Mesothelial cell of epicardium (in vitro differentiated cells): Measurements from ENCODE around the gene SELENOI. TPM values are rescaled to one million over a fixed set of nuclear protein-coding genes. Genes with fewer than 3 reads are reported as not detected.
"Not testable (repeated sequence)": the region's sequence is repeated elsewhere in the genome, so short reads cannot be mapped to it uniquely, and the experiment has no call there.

Experiments used
- DNase-seq, 2 experiments: peaks; one replicate each; pipeline ENCODE4 v3.0.0; 2021; ENCODE audit warnings: low spot score in 2 of 2; ENCODE audit not compliant: unreplicated experiment in 2 of 2
- H3K27ac Mint-ChIP-seq: 2 replicates; pipeline ENCODE4 v1.8.0; 2021; ENCODE audit warnings: mixed read lengths
- H3K27me3 Mint-ChIP-seq: 2 replicates; pipeline ENCODE4 v1.8.0; 2021; ENCODE audit warnings: low read depth, mixed read lengths
- H3K36me3 Mint-ChIP-seq: 2 replicates; pipeline ENCODE4 v1.8.0; 2021; ENCODE audit warnings: mixed read lengths
- H3K4me1 Mint-ChIP-seq: 2 replicates; pipeline ENCODE4 v1.8.0; 2021; ENCODE audit warnings: mixed read lengths
- H3K4me3 Mint-ChIP-seq: 2 replicates; pipeline ENCODE4 v1.8.0; 2021; ENCODE audit warnings: mild to moderate bottlenecking, moderate library complexity, mixed read lengths
- H3K9me3 Mint-ChIP-seq: 2 replicates; pipeline ENCODE4 v1.8.0; 2021; ENCODE audit warnings: mixed read lengths
- CTCF ChIP-seq: fragments of 200-600 bp; sonication (generic); IDR thresholded peaks from one replicate; pipeline ENCODE4 v1.5.0; 2021; ENCODE audit warnings: antibody characterized with exemption; ENCODE audit not compliant: unreplicated experiment
- total RNA-seq: library from RNA; stranded (reverse); gene quantifications from 3 replicates; pipeline ENCODE4 v1.2.1, GENCODE V29; 2021

The SELENOI gene
- total RNA-seq, 1 donor from 2014 or later, result 32.0 TPM

- Mint-ChIP-seq H3K27me3 (no peaks in the 10 kb centered on the region), H3K4me3 (peak overlapping the region; percentile 93), H3K4me1 (peaks cover 25% of the 10 kb centered on the region), H3K9me3 (no peaks in the 10 kb centered on the region), H3K27ac (peak overlapping the region; percentile 99), H3K36me3 (no peaks in the 10 kb centered on the region)
- TF ChIP-seq CTCF, result no peak
- no peak for DNase-seq
Observed at GRCh38 chr2:26347286-26347865, 1.4 kb downstream of the SELENOI start.

GRCh38 chr2:26349690-26350089 lies 3.7 kb downstream of the SELENOI start:
- H3K9me3 Mint-ChIP-seq, result no peaks in the 10 kb centered on the region
- TF ChIP-seq CTCF, result no peak
- H3K4me3 Mint-ChIP-seq, result no peak overlapping the region
- no peaks in the 10 kb centered on the region for H3K27me3 Mint-ChIP-seq
- H3K27ac Mint-ChIP-seq, result no peak overlapping the region
- no peak for DNase-seq
- peaks cover 20% of the 10 kb centered on the region for H3K4me1 Mint-ChIP-seq
- peaks cover 2% of the 10 kb centered on the region for H3K36me3 Mint-ChIP-seq

- no peak overlapping the region for H3K4me3 Mint-ChIP-seq
- no peak for DNase-seq
- H3K9me3 Mint-ChIP-seq, result no peaks in the 10 kb centered on the region
- no peaks in the 10 kb centered on the region for H3K27me3 Mint-ChIP-seq
- H3K36me3 Mint-ChIP-seq, result peaks cover 2% of the 10 kb centered on the region
- peaks cover 23% of the 10 kb centered on the region for H3K4me1 Mint-ChIP-seq
- TF ChIP-seq CTCF, result no peak
- no peak overlapping the region for H3K27ac Mint-ChIP-seq
Observed at GRCh38 chr2:26351375-26352090, 5.6 kb downstream of the SELENOI start.

GRCh38 chr2:26352892-26353291 lies 6.9 kb downstream of the SELENOI start:
- no peak for TF ChIP-seq CTCF
- Mint-ChIP-seq H3K36me3 (peaks cover 2% of the 10 kb centered on the region), H3K4me1 (peaks cover 18% of the 10 kb centered on the region), H3K27me3 (no peaks in the 10 kb centered on the region), H3K27ac (no peak overlapping the region), H3K9me3 (no peaks in the 10 kb centered on the region), H3K4me3 (no peak overlapping the region)
- DNase-seq, result no peak

GRCh38 chr2:26354469-26354868 lies 8.5 kb downstream of the SELENOI start:
- DNase-seq, H3K27ac Mint-ChIP-seq, H3K4me3 Mint-ChIP-seq, H3K27me3 Mint-ChIP-seq, H3K9me3 Mint-ChIP-seq, H3K36me3 Mint-ChIP-seq: not testable (repeated sequence)
- H3K4me1 Mint-ChIP-seq, result peaks cover 22% of the 10 kb centered on the region
